ENCODE data around the gene KCNIP3.

- no peak for TF ChIP-seq CTCF (IDR thresholded peaks at IDR 0.05)
- TF ChIP-seq POLR2A (IDR thresholded peaks at IDR 0.05) = no peak
Measured at GRCh38 chr2:95372845-95373244, 75.7 kb downstream of the KCNIP3 start.

Measured in lower leg skin (tissue), 3 donors.